ENCODE data around the gene GSAP. TPM values are rescaled to one million over a fixed set of nuclear protein-coding genes. Genes with fewer than 3 reads are reported as not detected.

The GSAP gene
- polyA plus RNA-seq, 1 of the 3 experiments (the other 2 are of a cell fraction): 5.9 TPM

GRCh38 chr7:77327932-77328628 lies 88.1 kb downstream of the GSAP start:
- Histone ChIP-seq H3F3A (replicated peaks; ENCODE audit: insufficient read depth) (no peaks in the 10 kb centered on the region), H4K20me1 (ENCODE audit: insufficient read depth) (no peaks in the 10 kb centered on the region), H3K79me2 (ENCODE audit: insufficient read depth) (no peaks in the 10 kb centered on the region), H3K9me3 (no peaks in the 10 kb centered on the region), H3K4me1 (ENCODE audit: control insufficient read depth in 1 of 2, insufficient read depth in 2 of 2, low read depth in 1 of 2, low read length in 1 of 2) (peaks cover 28 to 47% of the 10 kb centered on the region in 2 experiments), H3K9ac (0 out of 2 replicates have a peak overlapping the region, but pooled peaks have one; percentile 9), H3K27me3 (ENCODE audit: insufficient read depth) (no peaks in the 10 kb centered on the region), H3K36me3 (replicated peaks in 1 of 2; ENCODE audit: control insufficient read depth in 1 of 2, insufficient read depth in 2 of 2, low read length in 1 of 2) (no peaks in the 10 kb centered on the region), H3K27ac (ENCODE audit: low read depth in 2 of 2, low read length in 1 of 2) (peak overlapping the region; percentile 24 to 53; a peak in 3 of 4 replicates), H3K4me2 (peak overlapping the region; percentile 39; the same call in 1 of the 2 replicates), H3K9me2 (no peaks in the 10 kb centered on the region), H2AFZ (ENCODE audit: low read depth) (peak overlapping the region; percentile 77), H3K4me3 (ENCODE audit: low read depth in 2 of 2, low read length in 1 of 2) (no peak overlapping the region)
- POLR2A ChIA-PET: no interaction called here
- WGBS (ENCODE audit: low lambda C conversion rate): 85% methylated on average over 6 of the region's 6 CpGs
- TF ChIP-seq CTCF (IDR thresholded peaks at IDR 0.05): no peak
- TF ChIP-seq RCOR1 (IDR thresholded peaks at IDR 0.05; ENCODE audit: low read length): no peak
- no peak for TF ChIP-seq MEF2A (IDR thresholded peaks at IDR 0.05; ENCODE audit: borderline replicate concordance, low read depth)
- no peak for TF ChIP-seq FOXM1 (IDR thresholded peaks at IDR 0.05; ENCODE audit: low read depth)
- TF ChIP-seq IRF3 (IDR thresholded peaks at IDR 0.05; ENCODE audit: low read depth, low read length): no peak
- TF ChIP-seq SMC3 (IDR thresholded peaks at IDR 0.05; ENCODE audit: low read depth, low read length): no peak
- no peak for TF ChIP-seq JUND (IDR thresholded peaks at IDR 0.05)
- TF ChIP-seq FOSL2 (IDR thresholded peaks at IDR 0.05; ENCODE audit: borderline replicate concordance, low read depth): no peak
- TF ChIP-seq TAF1 (IDR thresholded peaks at IDR 0.05; ENCODE audit: borderline replicate concordance, low read depth, low read length): no peak
- TF ChIP-seq TEAD4 (IDR thresholded peaks at IDR 0.05; ENCODE audit: borderline replicate concordance, insufficient read depth): no peak
- no peak for TF ChIP-seq ZBTB33 (IDR thresholded peaks at IDR 0.05; ENCODE audit: borderline replicate concordance, low read depth)
- TF ChIP-seq EP300 (IDR thresholded peaks at IDR 0.05; ENCODE audit: borderline replicate concordance in 1 of 2, low read depth in 1 of 2, low read length in 1 of 2): no peak
- no peak for TF ChIP-seq POLR2AphosphoS5 (IDR thresholded peaks at IDR 0.05; ENCODE audit: low read depth, low read length)
- CTCF ChIA-PET: interaction anchor here (0.8 to 1.5 kb wide), 5 partner anchors 12 to 206 kb away, joined by 3 to 6 read pairs (median 5); partner anchors contain the start of gene CCDC146
- DNase-seq: no peak
